ENCODE data around the gene SGSM1.
A peak's percentile ranks its signal among the peaks of the same experiment; 100 is the strongest.

Gene SGSM1

DNA sequence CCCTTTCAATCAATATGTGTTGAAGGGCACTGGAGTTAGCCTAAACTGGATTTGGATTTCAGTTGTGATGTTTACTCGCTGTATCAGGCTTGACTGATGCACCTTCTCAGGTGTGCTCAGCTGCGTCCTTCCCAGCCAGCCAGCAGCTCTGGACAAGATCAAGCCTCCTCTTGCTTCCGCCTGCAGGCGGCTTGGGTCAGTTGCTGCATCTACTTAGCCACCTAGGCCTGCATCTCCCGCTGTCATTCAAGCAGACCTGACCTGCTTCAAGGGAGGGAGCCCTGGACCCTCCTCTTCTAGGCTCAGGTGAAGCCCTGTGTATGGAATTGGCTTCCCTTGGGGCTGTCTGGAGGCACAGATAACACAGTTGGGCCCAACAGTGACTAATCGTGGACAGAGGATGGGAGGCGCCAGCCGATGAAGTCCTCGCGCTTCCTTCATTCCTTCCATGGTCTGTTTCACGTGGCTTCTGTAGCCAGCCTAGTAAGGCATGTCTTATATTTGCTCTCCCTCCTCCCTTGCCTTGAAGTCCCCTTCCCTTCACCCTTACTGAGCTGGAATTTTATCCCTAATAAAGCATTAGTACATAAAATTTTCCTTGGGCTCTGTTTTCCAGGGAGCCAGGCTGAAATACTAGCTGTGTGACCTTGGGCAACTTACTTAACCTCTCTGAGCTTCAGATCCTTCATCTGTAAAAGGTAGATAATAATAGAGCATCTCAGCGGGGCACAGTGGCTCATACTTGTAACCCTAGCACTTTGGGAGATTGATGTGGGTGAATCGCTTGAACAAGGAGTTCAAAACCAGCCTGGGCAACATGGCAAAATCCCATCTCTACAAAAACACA lies 142.6 kb downstream of the SGSM1 start:
- Histone ChIP-seq H3K9ac (no peak overlapping the region), H3K4me3 (ENCODE audit: low read depth, low read length) (no peak overlapping the region), H3K27me3 (ENCODE audit: control insufficient read depth, insufficient read depth, low read length) (no peaks in the 10 kb centered on the region), H3K27ac (peak overlapping the region; percentile 69), H2AFZ (peak overlapping the region; percentile 69), H3K4me2 (ENCODE audit: low read length) (no peak overlapping the region), H3K79me2 (no peaks in the 10 kb centered on the region), H3K4me1 (peaks cover 18% of the 10 kb centered on the region), H3K9me3 (ENCODE audit: control insufficient read depth, low read length) (no peaks in the 10 kb centered on the region), H3K36me3 (ENCODE audit: control insufficient read depth, insufficient read depth, low read length) (no peaks in the 10 kb centered on the region)
- TF ChIP-seq, protein P1, sequence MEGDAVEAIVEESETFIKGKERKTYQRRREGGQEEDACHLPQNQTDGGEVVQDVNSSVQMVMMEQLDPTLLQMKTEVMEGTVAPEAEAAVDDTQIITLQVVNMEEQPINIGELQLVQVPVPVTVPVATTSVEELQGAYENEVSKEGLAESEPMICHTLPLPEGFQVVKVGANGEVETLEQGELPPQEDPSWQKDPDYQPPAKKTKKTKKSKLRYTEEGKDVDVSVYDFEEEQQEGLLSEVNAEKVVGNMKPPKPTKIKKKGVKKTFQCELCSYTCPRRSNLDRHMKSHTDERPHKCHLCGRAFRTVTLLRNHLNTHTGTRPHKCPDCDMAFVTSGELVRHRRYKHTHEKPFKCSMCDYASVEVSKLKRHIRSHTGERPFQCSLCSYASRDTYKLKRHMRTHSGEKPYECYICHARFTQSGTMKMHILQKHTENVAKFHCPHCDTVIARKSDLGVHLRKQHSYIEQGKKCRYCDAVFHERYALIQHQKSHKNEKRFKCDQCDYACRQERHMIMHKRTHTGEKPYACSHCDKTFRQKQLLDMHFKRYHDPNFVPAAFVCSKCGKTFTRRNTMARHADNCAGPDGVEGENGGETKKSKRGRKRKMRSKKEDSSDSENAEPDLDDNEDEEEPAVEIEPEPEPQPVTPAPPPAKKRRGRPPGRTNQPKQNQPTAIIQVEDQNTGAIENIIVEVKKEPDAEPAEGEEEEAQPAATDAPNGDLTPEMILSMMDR (IDR thresholded peaks at IDR 0.05), result no peak

DNA sequence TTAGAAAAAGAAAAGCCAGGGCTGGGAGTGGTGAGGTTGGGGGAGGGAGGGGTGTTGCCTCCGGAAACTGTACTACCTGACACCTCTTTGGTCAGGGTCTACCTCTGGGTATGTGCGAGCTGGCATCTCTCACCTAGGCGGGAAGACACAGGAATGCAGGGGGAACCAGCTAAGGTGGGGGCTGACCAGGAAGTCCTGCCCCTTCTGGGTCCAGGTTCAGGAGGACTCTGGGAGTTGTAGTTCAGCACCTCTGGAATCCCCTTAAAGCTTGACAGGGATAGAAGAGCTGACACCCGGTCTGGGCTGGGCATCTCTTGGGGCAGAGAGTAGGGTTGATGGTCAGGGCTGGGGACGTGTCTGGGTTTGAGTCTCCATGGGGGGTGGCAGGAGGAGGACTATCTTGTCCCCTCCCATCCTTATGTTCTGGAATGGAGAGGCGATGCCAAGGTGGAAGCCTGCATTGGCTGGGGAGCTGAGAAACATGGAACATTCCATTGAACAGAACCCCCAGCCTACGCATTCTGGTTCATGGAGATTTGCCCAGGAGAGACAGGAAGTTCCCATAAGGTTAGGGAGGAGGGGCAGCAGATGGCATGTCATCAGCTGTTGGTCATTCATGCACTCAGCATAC lies 144.4 kb downstream of the SGSM1 start:
- no peak overlapping the region for H3K4me2 ChIP-seq (ENCODE audit: low read length)
- H2AFZ ChIP-seq, result peak overlapping the region; percentile 13
- H3K79me2 ChIP-seq, result peaks cover 4% of the 10 kb centered on the region
- peaks cover 16% of the 10 kb centered on the region for H3K4me1 ChIP-seq
- no peak overlapping the region for H3K27ac ChIP-seq
- TF ChIP-seq, protein P1 (IDR thresholded peaks at IDR 0.05), result no peak
- H3K4me3 ChIP-seq (ENCODE audit: low read depth, low read length), result no peak overlapping the region
- H3K9me3 ChIP-seq (ENCODE audit: control insufficient read depth, low read length), result no peaks in the 10 kb centered on the region
- H3K9ac ChIP-seq, result no peak overlapping the region
- no peaks in the 10 kb centered on the region for H3K27me3 ChIP-seq (ENCODE audit: control insufficient read depth, insufficient read depth, low read length)
- no peaks in the 10 kb centered on the region for H3K36me3 ChIP-seq (ENCODE audit: control insufficient read depth, insufficient read depth, low read length)

DNA sequence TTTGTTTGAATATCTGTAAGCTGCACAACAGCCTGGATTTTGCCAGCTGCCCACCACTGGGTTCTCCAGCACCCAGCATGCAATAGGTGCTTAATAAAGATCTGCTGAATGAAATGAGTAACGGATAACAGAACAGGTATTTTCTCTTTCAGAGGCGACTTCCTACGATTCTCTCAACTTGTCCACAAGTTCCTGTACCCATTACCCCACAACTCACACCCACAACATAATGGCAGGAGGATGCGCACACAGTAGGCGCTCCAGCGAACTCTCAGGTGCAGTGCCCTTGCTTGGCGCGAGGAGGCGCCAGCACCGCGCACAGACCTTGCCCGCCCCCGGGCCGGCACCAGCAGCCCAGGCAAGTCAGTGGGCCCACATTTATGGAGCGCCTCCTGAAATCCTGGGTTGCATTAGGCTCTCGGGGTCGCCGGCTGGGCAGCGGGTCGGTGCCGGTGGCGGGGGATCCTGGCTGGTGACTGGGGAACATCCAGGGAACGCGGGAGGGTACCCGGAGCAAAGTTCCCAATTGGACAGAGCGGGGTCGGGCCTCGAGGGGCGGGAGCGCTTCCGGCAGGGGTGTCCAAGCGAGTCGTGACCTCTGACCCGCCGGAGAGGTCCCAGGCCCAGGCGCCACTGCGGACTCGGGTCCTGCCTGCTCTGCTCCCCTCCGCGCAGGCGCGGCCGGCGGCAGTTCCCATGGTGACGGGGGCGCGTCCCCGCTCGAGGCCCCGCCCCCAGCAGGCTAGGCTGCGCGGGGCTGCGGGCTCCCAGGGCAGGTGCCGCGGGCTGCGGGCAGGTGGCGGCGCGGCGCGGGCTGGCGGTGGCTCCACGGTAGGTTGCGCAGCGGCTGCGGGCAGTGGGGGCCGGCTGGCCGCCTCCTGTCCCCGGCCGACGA lies 146.2 kb downstream of the SGSM1 start, which contains the start of gene KIAA1671:
TSS of gene KIAA1671 (plus strand) at position 775 of the 895 bp plus-strand sequence. CDS start 75,284 bp downstream, outside the sequence.
- Histone ChIP-seq H3K27ac (peak within 1 kb of the TSS; percentile 90), H3K4me3 (ENCODE audit: low read depth, low read length) (peak within 1 kb of the TSS; percentile 78), H3K36me3 (ENCODE audit: control insufficient read depth, insufficient read depth, low read length) (no peaks in the 10 kb centered on the region), H3K79me2 (peaks cover 9% of the 10 kb centered on the region), H3K27me3 (ENCODE audit: control insufficient read depth, insufficient read depth, low read length) (no peaks in the 10 kb centered on the region), H3K4me1 (peaks cover 9% of the 10 kb centered on the region), H2AFZ (peak within 1 kb of the TSS; percentile 78), H3K9ac (peak within 1 kb of the TSS; percentile 21), H3K4me2 (ENCODE audit: low read length) (peak within 1 kb of the TSS; percentile 89), H3K9me3 (ENCODE audit: control insufficient read depth, low read length) (no peaks in the 10 kb centered on the region)
- TF ChIP-seq, protein P1 (IDR thresholded peaks at IDR 0.05), result peak; percentile 93

DNA sequence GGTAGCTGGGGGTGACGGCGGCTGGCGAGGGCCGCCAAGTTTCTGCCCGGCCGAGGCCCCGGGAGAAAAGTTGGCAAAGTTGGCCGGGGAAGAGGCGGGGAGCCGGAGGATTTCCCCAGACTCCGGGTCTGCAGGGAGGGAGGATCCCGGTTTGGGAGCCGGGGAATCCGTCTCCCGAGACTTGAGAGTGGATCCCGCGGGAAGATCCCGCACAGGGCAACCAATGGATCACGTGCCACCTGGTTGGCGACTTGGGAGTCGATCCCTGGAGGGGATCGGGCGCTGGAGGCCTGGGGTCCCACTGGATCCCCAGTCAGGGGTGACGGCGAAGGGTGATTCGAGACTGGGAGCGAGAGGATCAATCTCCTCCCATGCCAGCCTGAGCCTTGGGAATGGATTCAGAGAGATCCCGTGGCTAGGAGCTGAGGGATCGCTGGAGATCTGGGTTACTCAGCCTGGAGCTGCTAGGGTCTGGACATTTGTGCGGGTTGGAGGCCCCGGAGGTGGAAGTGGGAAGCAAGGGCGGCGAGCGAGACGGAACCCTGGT lies 146.9 kb downstream of the SGSM1 start:
- Histone ChIP-seq H3K4me2 (ENCODE audit: low read length) (peak overlapping the region; percentile 89), H3K4me3 (ENCODE audit: low read depth, low read length) (peak overlapping the region; percentile 78), H3K9me3 (ENCODE audit: control insufficient read depth, low read length) (no peaks in the 10 kb centered on the region), H3K9ac (peak overlapping the region; percentile 21), H3K27ac (peak overlapping the region; percentile 90), H2AFZ (peak overlapping the region; percentile 78), H3K27me3 (ENCODE audit: control insufficient read depth, insufficient read depth, low read length) (no peaks in the 10 kb centered on the region), H3K79me2 (peaks cover 9% of the 10 kb centered on the region), H3K4me1 (peaks cover 9% of the 10 kb centered on the region), H3K36me3 (ENCODE audit: control insufficient read depth, insufficient read depth, low read length) (no peaks in the 10 kb centered on the region)
- TF ChIP-seq, protein P1 (IDR thresholded peaks at IDR 0.05), result no peak
